Brain pericyte (primary cell): ENCODE data around the gene RMND1.
"Not testable (repeated sequence)": the region's sequence is repeated elsewhere in the genome, so short reads cannot be mapped to it uniquely, and the experiment has no call there.

ENCODE experiments used
- DNase-seq: peaks from one replicate; pipeline ENCODE4 v3.0.0-alpha.2; 2012; ENCODE audit warnings: low read depth, low spot score

RMND1 gene

GRCh38 chr6:151451950-151452749 lies at the start of gene RMND1:
Gene RMND1 (minus strand): TSS chr6:151452126. CDS start chr6:151445811, 6,315 bp downstream.
- peak; percentile 100 for DNase-seq

GRCh38 chr6:151499551-151499950 lies 47.6 kb upstream of the RMND1 start:
- no peak for DNase-seq

- no peak for DNase-seq
Measured at GRCh38 chr6:151498327-151498726, 46.4 kb upstream of the RMND1 start.

- DNase-seq = no peak
Measured at GRCh38 chr6:151497905-151498304, 46.0 kb upstream of the RMND1 start.

GRCh38 chr6:151495380-151495779 lies 43.5 kb upstream of the RMND1 start:
- DNase-seq = no peak

- no peak for DNase-seq
Measured at GRCh38 chr6:151494936-151495320, 43.0 kb upstream of the RMND1 start.

- DNase-seq = no peak
Measured at GRCh38 chr6:151494235-151494935, 42.5 kb upstream of the RMND1 start.

GRCh38 chr6:151493804-151494234 lies 41.9 kb upstream of the RMND1 start, which contains the start of gene CCDC170:
Gene CCDC170 (plus strand): TSS chr6:151494017. CDS start chr6:151494129, 112 bp downstream.
- DNase-seq = no peak

- DNase-seq = no peak
Measured at GRCh38 chr6:151493161-151493803, 41.4 kb upstream of the RMND1 start.

- DNase-seq = no peak
Measured at GRCh38 chr6:151490996-151491395, 39.1 kb upstream of the RMND1 start.

GRCh38 chr6:151488226-151488625 lies 36.3 kb upstream of the RMND1 start:
- no peak for DNase-seq

GRCh38 chr6:151483994-151484393 lies 32.1 kb upstream of the RMND1 start:
- DNase-seq = no peak

- peak; percentile 38 for DNase-seq
Measured at GRCh38 chr6:151482290-151482689, 30.4 kb upstream of the RMND1 start.

GRCh38 chr6:151481786-151482185 lies 29.9 kb upstream of the RMND1 start:
- DNase-seq = no peak

- DNase-seq = no peak
Measured at GRCh38 chr6:151478670-151479069, 26.7 kb upstream of the RMND1 start.

GRCh38 chr6:151477726-151478125 lies 25.8 kb upstream of the RMND1 start:
- DNase-seq = no peak

GRCh38 chr6:151475653-151476523 lies 24.0 kb upstream of the RMND1 start:
- DNase-seq = no peak

GRCh38 chr6:151464702-151465101 lies 12.8 kb upstream of the RMND1 start:
- no peak for DNase-seq

- DNase-seq = no peak
Measured at GRCh38 chr6:151461673-151462072, 9.7 kb upstream of the RMND1 start.

GRCh38 chr6:151455751-151456398 lies 3.9 kb upstream of the RMND1 start:
- DNase-seq = not testable (repeated sequence)
